B cell (primary cell): Measurements from ENCODE around the gene GCDH. TPM values are rescaled to one million over a fixed set of nuclear protein-coding genes. Genes with fewer than 3 reads are reported as not detected.

ENCODE experiments used
- ATAC-seq: fragments of 200-7000 bp; cut with Tn5 transposase; one replicate; pipeline ENCODE4 v1.10.0; 2021; ENCODE audit warnings: low read depth, mild to moderate bottlenecking, moderate number of reproducible peaks, moderate library complexity
- CTCF ChIA-PET: fragments of 350-600 bp; sonication (Branson Sonifier 250); formaldehyde crosslinking; loops from one replicate; lab custom pipeline; 2021; ENCODE audit warnings: antibody characterized with exemption, inconsistent platforms; lab: Charles Lee
- POLR2A ChIA-PET: fragments of 350-600 bp; sonication (Branson Sonifier 250); formaldehyde crosslinking; loops from one replicate; lab custom pipeline; 2021; ENCODE audit warnings: antibody characterized with exemption; lab: Charles Lee
- DNase-seq: peaks from one replicate; pipeline ENCODE4 v3.0.0; 2013
- H2AFZ ChIP-seq: 2 replicates; pipeline ENCODE4 v1.6.1; 2012; ENCODE audit warnings: mild to moderate bottlenecking, low read depth, low read length; ENCODE audit not compliant: insufficient read depth, poor library complexity, severe bottlenecking
- H3K27ac ChIP-seq, 2 donors: 1 replicate in 1 of 2; 2 replicates in 1 of 2; pipeline ENCODE4 v1.5.1; 2012 to 2013; ENCODE audit warnings: low read length in 2 of 2, mild to moderate bottlenecking in 2 of 2, moderate library complexity in 1 of 2
- H3K27me3 ChIP-seq, 4 experiments: fragments of 200-600 bp in 1 of 4; sonication (generic) in 1 of 4; replicated peaks in 1 of 4; 1 replicate in 2 of 4; 2 replicates in 2 of 4; pipeline versions ENCODE4 v1.6.1 to v1.7.0; 2013 to 2016; ENCODE audit warnings: low read length in 3 of 4, mild to moderate bottlenecking in 2 of 4, mixed read lengths in 1 of 4, moderate library complexity in 1 of 4; ENCODE audit not compliant: insufficient read depth in 4 of 4, control insufficient read depth in 3 of 4; ENCODE audit errors: control extremely low read depth in 1 of 4
- H3K36me3 ChIP-seq, 2 experiments: replicated peaks in 1 of 2; 1 replicate in 1 of 2; 2 replicates in 1 of 2; pipeline versions ENCODE4 v1.6.1 to v1.7.1; 2013; ENCODE audit warnings: low read length in 1 of 2; ENCODE audit not compliant: insufficient read depth in 2 of 2, control insufficient read depth in 1 of 2; ENCODE audit errors: control extremely low read depth in 1 of 2, extremely low read depth in 1 of 2
- H3K4me1 ChIP-seq, 2 donors: fragments of 200-600 bp in 1 of 2; sonication (generic) in 1 of 2; 1 replicate in 1 of 2; 2 replicates in 1 of 2; pipeline versions ENCODE4 v1.5.1 to v1.6.1; 2013 to 2017; ENCODE audit warnings: low read length in 2 of 2; ENCODE audit not compliant: control insufficient read depth in 2 of 2, insufficient read depth in 2 of 2
- H3K4me2 ChIP-seq: replicated peaks from 2 replicates; pipeline ENCODE3; 2012; ENCODE audit warnings: mild to moderate bottlenecking, low read depth, low read length; ENCODE audit not compliant: poor library complexity, severe bottlenecking
- H3K4me3 ChIP-seq, 5 experiments: fragments of 200-600 bp in 1 of 5; sonication (generic) in 1 of 5; 1 replicate in 3 of 5; 2 replicates in 2 of 5; pipeline versions ENCODE4 v1.5.1 to v1.7.0; 2011 to 2016; ENCODE audit warnings: low read length in 4 of 5, mild to moderate bottlenecking in 4 of 5, low read depth in 2 of 5, control low read depth in 1 of 5, moderate library complexity in 1 of 5; ENCODE audit not compliant: insufficient read depth in 1 of 5; ENCODE audit errors: control extremely low read depth in 1 of 5, extremely low read depth in 1 of 5
- H3K79me2 ChIP-seq: fragments of 200-600 bp; sonication (generic); one replicate; pipeline ENCODE4 v1.6.0; 2016; ENCODE audit warnings: low read length; ENCODE audit not compliant: control insufficient read depth, insufficient read depth
- H3K9ac ChIP-seq: fragments of 200-600 bp; sonication (generic); 2 replicates; pipeline ENCODE4 v1.6.1; 2017; ENCODE audit warnings: mild to moderate bottlenecking, low read length, moderate library complexity
- H3K9me3 ChIP-seq, 3 donors: one replicate each; pipeline versions ENCODE4 v1.6.1 to v1.7.1; 2013; ENCODE audit warnings: low read length in 2 of 3; ENCODE audit not compliant: control insufficient read depth in 2 of 3, insufficient read depth in 1 of 3; ENCODE audit errors: control extremely low read depth in 1 of 3
- H4K20me1 ChIP-seq: 2 replicates; pipeline ENCODE4 v1.6.0; 2012; ENCODE audit warnings: mild to moderate bottlenecking, low read length; ENCODE audit not compliant: insufficient read depth, control insufficient read depth, poor library complexity, severe bottlenecking
- H3K27ac Mint-ChIP-seq: one replicate; pipeline ENCODE4 v1.8.0; 2021; ENCODE audit warnings: mixed read lengths
- H3K27me3 Mint-ChIP-seq: one replicate; pipeline ENCODE4 v1.8.0; 2021; ENCODE audit warnings: mixed read lengths
- H3K4me1 Mint-ChIP-seq: one replicate; pipeline ENCODE4 v1.8.0; 2021; ENCODE audit warnings: mixed read lengths
- H3K4me3 Mint-ChIP-seq: one replicate; pipeline ENCODE4 v1.8.0; 2021; ENCODE audit warnings: mixed read lengths
- H3K9me3 Mint-ChIP-seq: one replicate; pipeline ENCODE4 v1.8.0; 2022; ENCODE audit warnings: mixed read lengths; ENCODE audit not compliant: insufficient read depth
- CTCF ChIP-seq: fragments of 200-600 bp; IDR thresholded peaks from one replicate; pipeline ENCODE4 v1.8.0; 2022; ENCODE audit warnings: antibody characterized with exemption, mild to moderate bottlenecking
- EZH2 ChIP-seq: IDR thresholded peaks from 2 replicates; pipeline ENCODE4 v1.6.1; 2012; ENCODE audit warnings: borderline replicate concordance, low read depth, mild to moderate bottlenecking, moderate library complexity, low read length; ENCODE audit not compliant: insufficient read depth, poor library complexity, severe bottlenecking
- WGBS: methylation state at CpG from one replicate; pipeline ENCODE4 v1.1.5; 2013; ENCODE audit warnings: missing lambda C conversion rate; ENCODE audit not compliant: insufficient coverage; 5-methylcytosine and 5-hydroxymethylcytosine counted together
- intact Hi-C: fragments of 100-400 bp; cut with micrococcal nuclease; formaldehyde crosslinking; loops from one replicate; pipeline ENCODE4 v1.10.0; 2022
- polyA plus RNA-seq: library from polyadenylated mRNA; depleted of rRNA; stranded (reverse); fragments of >200 nt; gene quantifications from 2 replicates; pipeline ENCODE4 v1.2.3, GENCODE V29; 2012
- total RNA-seq, 2 donors: library from RNA; stranded (reverse); fragments of 120-200 nt in 1 of 2; gene quantifications; 1 replicate in 1 of 2; 2 replicates in 1 of 2; pipeline versions ENCODE4 v1.2.3 to v1.2.4, GENCODE V29; 2013 to 2022

GCDH gene
- total and polyA plus RNA-seq, 2 donors (not counting 1 experiment from before 2014, with no cell fraction given) = 48.9 to 61.2 TPM

DNA sequence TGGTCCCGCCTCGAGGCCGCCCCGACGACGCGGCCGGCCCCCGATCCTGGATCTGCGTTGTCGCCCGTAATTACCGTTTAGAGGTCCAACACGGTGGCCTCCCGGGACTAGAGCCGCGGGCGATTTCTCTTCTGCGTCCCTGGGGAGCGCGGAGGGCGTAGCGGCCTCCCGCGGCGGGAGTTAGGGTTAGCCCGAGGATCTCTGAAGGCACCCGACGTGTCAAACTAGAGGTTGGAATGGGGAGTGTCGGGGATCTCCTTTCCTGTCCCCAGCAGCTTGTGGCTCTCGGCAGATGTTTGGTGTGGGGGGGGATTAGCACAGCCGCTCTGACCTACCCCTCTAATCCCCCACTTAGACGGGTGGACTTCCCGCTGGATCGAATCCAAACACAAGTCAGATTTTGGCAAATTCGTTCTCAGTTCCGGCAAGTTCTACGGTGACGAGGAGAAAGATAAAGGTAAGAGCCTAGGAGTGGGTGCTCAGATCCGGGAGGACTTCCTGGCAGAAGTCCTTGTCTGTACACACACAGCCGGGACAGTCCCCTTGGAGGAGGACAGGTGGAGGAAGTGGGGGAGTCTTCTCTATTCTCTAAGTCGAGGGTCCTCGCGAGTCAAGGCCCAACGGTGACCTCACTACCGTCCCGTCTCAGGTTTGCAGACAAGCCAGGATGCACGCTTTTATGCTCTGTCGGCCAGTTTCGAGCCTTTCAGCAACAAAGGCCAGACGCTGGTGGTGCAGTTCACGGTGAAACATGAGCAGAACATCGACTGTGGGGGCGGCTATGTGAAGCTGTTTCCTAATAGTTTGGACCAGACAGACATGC lies 48.0 kb downstream of the GCDH start:
- H3K4me1 ChIP-seq = peaks cover 36 to 59% of the 10 kb centered on the region in 2 donors

More for the DNA sequence above, 48.0 kb downstream of the GCDH start:
- no peaks in the 10 kb centered on the region for H3K27me3 Mint-ChIP-seq
- under 1% methylated on average over 46 of the region's 54 CpGs for WGBS
- H3K36me3 ChIP-seq = peaks cover 0 to 41% of the 10 kb centered on the region in 2 experiments
- ChIA-PET POLR2A (interaction anchor here (0.7 to 1.5 kb wide), 4 partner anchors 9 to 166 kb away, joined by 3 to 5 read pairs (median 4); partner anchors contain the start of gene SYCE2), CTCF (interaction anchor here (0.7 to 1.2 kb wide), 2 partner anchors 26 to 216 kb away, joined by 4 to 9 read pairs; no protein-coding TSS in a partner anchor)
- peaks cover 48% of the 10 kb centered on the region for H4K20me1 ChIP-seq
- H3K27me3 ChIP-seq = no peaks in the 10 kb centered on the region
- peaks cover 57% of the 10 kb centered on the region for H3K4me1 Mint-ChIP-seq
- peak overlapping the region; percentile 99 for H3K9ac ChIP-seq
- intact Hi-C loops = loop anchor here (1.0 to 2.0 kb wide), 4 partner anchors 18 to 48 kb away; partner anchors contain the start of genes GADD45GIP1, GCDH and SYCE2
- H3K9me3 Mint-ChIP-seq = no peaks in the 10 kb centered on the region
- peak overlapping the region; percentile 89 for H3K4me2 ChIP-seq
- TF ChIP-seq EZH2 (no peak), CTCF (peak; percentile 20)
- peak; percentile 2 for ATAC-seq
- peak overlapping the region; percentile 98 for H3K4me3 Mint-ChIP-seq
- H3K27ac ChIP-seq = peak overlapping the region; percentile 79 to 97
- peaks cover 57% of the 10 kb centered on the region for H3K79me2 ChIP-seq
- H3K27ac Mint-ChIP-seq = peak overlapping the region; percentile 96
- H2AFZ ChIP-seq = peak overlapping the region; percentile 18
- peak; percentile 70 for DNase-seq
- H3K9me3 ChIP-seq = peaks cover 0 to 3% (median 0%) of the 10 kb centered on the region in 3 donors
- peak overlapping the region; percentile 77 to 95 (median 93) for H3K4me3 ChIP-seq
